H1 (cell line): ENCODE results near the gene PRMT9. TPM values are rescaled to one million over a fixed set of nuclear protein-coding genes. Genes with fewer than 3 reads are reported as not detected.
A peak's percentile ranks its signal among the peaks of the same experiment; 100 is the strongest.

Experiments
- CTCF ChIA-PET: fragments of 300-600 bp; sonication (Branson Sonifier 250); formaldehyde crosslinking; loops from one replicate; lab custom pipeline; 2021; ENCODE audit not compliant: partially characterized antibody; lab: Charles Lee
- POLR2A ChIA-PET: fragments of 300-600 bp; sonication (Branson Sonifier 250); formaldehyde crosslinking; loops from one replicate; lab custom pipeline; 2021; ENCODE audit warnings: inconsistent platforms; ENCODE audit not compliant: partially characterized antibody; lab: Charles Lee
- DNase-seq, 2 experiments: peaks; one replicate each; pipeline versions ENCODE4 v3.0.0 to v3.0.0-alpha.2; 2010 to 2022; ENCODE audit warnings: low spot score in 2 of 2, low read depth in 1 of 2, mixed read lengths in 1 of 2
- FAIRE-seq: peaks from 2 replicates; lab custom pipeline; 2011; peaks lifted over from hg19 to GRCh38; lab: Jason Lieb, UNC
- H2AFZ ChIP-seq: 2 replicates; pipeline ENCODE4 v1.8.1; 2012; ENCODE audit warnings: low read length, inconsistent platforms
- H2AK5ac ChIP-seq: 2 replicates; pipeline ENCODE4 v1.6.1; 2013; ENCODE audit warnings: low read depth, low read length
- H2BK120ac ChIP-seq: replicated peaks from 2 replicates; pipeline ENCODE3; 2013; ENCODE audit warnings: low read depth, low read length, inconsistent platforms
- H2BK12ac ChIP-seq: 2 replicates; pipeline ENCODE4 v1.6.1; 2013; ENCODE audit warnings: low read depth, low read length
- H2BK15ac ChIP-seq: 2 replicates; pipeline ENCODE4 v1.6.1; 2013; ENCODE audit warnings: low read length
- H2BK20ac ChIP-seq: 2 replicates; pipeline ENCODE4 v1.6.1; 2013; ENCODE audit warnings: low read length
- H2BK5ac ChIP-seq: 2 replicates; pipeline ENCODE4 v1.6.1; 2013; ENCODE audit warnings: low read depth, low read length
- H3K14ac ChIP-seq: 2 replicates; pipeline ENCODE4 v1.6.1; 2013; ENCODE audit warnings: inconsistent platforms; ENCODE audit not compliant: insufficient read length
- H3K18ac ChIP-seq: 2 replicates; pipeline ENCODE4 v1.6.1; 2013; ENCODE audit warnings: low read length; ENCODE audit errors: extremely low read depth
- H3K23ac ChIP-seq: 2 replicates; pipeline ENCODE4 v1.6.1; 2013; ENCODE audit warnings: inconsistent platforms; ENCODE audit not compliant: insufficient read length
- H3K23me2 ChIP-seq: 2 replicates; pipeline ENCODE4 v1.6.1; 2013; ENCODE audit warnings: low read depth, low read length
- H3K27ac ChIP-seq: 2 replicates; pipeline ENCODE4 v1.6.1; 2011; ENCODE audit warnings: low read depth, low read length, inconsistent platforms
- H3K27me3 ChIP-seq, 4 experiments: replicated peaks in 1 of 4; 1 replicate in 1 of 4; 2 replicates in 3 of 4; pipeline versions ENCODE4 v1.6.1 to v1.8.1; 2011 to 2013; ENCODE audit warnings: low read length in 3 of 4, mild to moderate bottlenecking in 3 of 4, inconsistent platforms in 2 of 4, mixed read lengths in 2 of 4, moderate library complexity in 1 of 4; ENCODE audit not compliant: control insufficient read depth in 3 of 4, insufficient read depth in 3 of 4; ENCODE audit errors: extremely low read depth in 1 of 4
- H3K36me3 ChIP-seq, 4 experiments: 2 replicates each; pipeline versions ENCODE4 v1.6.1 to v1.8.1; 2011 to 2013; ENCODE audit warnings: mild to moderate bottlenecking in 4 of 4, low read length in 3 of 4, moderate library complexity in 2 of 4, control low read depth in 1 of 4, inconsistent platforms in 1 of 4; ENCODE audit not compliant: insufficient read depth in 4 of 4, control insufficient read depth in 2 of 4
- H3K4ac ChIP-seq: replicated peaks from 2 replicates; pipeline ENCODE3; 2013; ENCODE audit warnings: low read length, low read depth, mixed read lengths, inconsistent platforms; ENCODE audit not compliant: insufficient read length
- H3K4me1 ChIP-seq, 4 experiments: replicated peaks in 1 of 4; 1 replicate in 1 of 4; 2 replicates in 3 of 4; pipeline versions ENCODE4 v1.6.1 to v1.8.1; 2011 to 2013; ENCODE audit warnings: low read length in 3 of 4, inconsistent platforms in 2 of 4, mixed read lengths in 1 of 4; ENCODE audit not compliant: insufficient read depth in 4 of 4, control insufficient read depth in 3 of 4
- H3K4me2 ChIP-seq, 2 experiments: 2 replicates each; pipeline versions ENCODE4 v1.6.1 to v1.8.1; 2011 to 2013; ENCODE audit warnings: low read depth in 2 of 2, low read length in 2 of 2, control low read depth in 1 of 2, inconsistent platforms in 1 of 2, mild to moderate bottlenecking in 1 of 2; ENCODE audit not compliant: insufficient read depth in 1 of 2
- H3K4me3 ChIP-seq, 4 experiments: fragments of 200-600, 300-600 bp in 1 of 4; sonication (generic), shearing (Covaris generic), sonication (Bioruptor Twin) in 1 of 4; 2 replicates each; pipeline versions ENCODE4 v1.5.1 to v1.8.1; 2011 to 2016; ENCODE audit warnings: low read length in 4 of 4, low read depth in 3 of 4, control low read depth in 2 of 4, inconsistent platforms in 2 of 4, mild to moderate bottlenecking in 2 of 4, mixed read lengths in 1 of 4, moderate library complexity in 1 of 4; ENCODE audit not compliant: insufficient read depth in 2 of 4; ENCODE audit errors: extremely low read depth in 1 of 4
- H3K56ac ChIP-seq: replicated peaks from 2 replicates; pipeline ENCODE3; 2013; ENCODE audit warnings: low read depth, mild to moderate bottlenecking, mixed read lengths, low read length, inconsistent platforms; ENCODE audit not compliant: insufficient read length
- H3K79me1 ChIP-seq: 2 replicates; pipeline ENCODE4 v1.6.1; 2013; ENCODE audit warnings: low read depth, low read length, control low read depth
- H3K79me2 ChIP-seq, 2 experiments: 2 replicates each; pipeline versions ENCODE4 v1.6.1 to v1.8.1; 2012 to 2013; ENCODE audit warnings: low read length in 2 of 2, mild to moderate bottlenecking in 2 of 2, inconsistent platforms in 1 of 2; ENCODE audit not compliant: insufficient read depth in 2 of 2, control insufficient read depth in 1 of 2
- H3K9ac ChIP-seq, 4 experiments: replicated peaks in 1 of 4; 1 replicate in 1 of 4; 2 replicates in 3 of 4; pipeline versions ENCODE4 v1.6.1 to v1.8.1; 2011 to 2013; ENCODE audit warnings: low read depth in 3 of 4, low read length in 3 of 4, control low read depth in 2 of 4, mild to moderate bottlenecking in 2 of 4, moderate library complexity in 2 of 4, inconsistent platforms in 1 of 4; ENCODE audit errors: extremely low read depth in 1 of 4
- H3K9me3 ChIP-seq, 2 experiments: 2 replicates each; pipeline versions ENCODE4 v1.6.1 to v1.8.1; 2012 to 2013; ENCODE audit warnings: mild to moderate bottlenecking in 2 of 2, moderate library complexity in 2 of 2, control low read depth in 1 of 2, inconsistent platforms in 1 of 2, low read depth in 1 of 2, low read length in 1 of 2, mixed read lengths in 1 of 2; ENCODE audit not compliant: insufficient read depth in 2 of 2
- H4K20me1 ChIP-seq, 2 experiments: replicated peaks in 1 of 2; 2 replicates each; pipeline versions ENCODE3 to v1.8.1; 2011 to 2013; ENCODE audit warnings: inconsistent platforms in 2 of 2, low read length in 2 of 2, mild to moderate bottlenecking in 1 of 2; ENCODE audit not compliant: insufficient read depth in 2 of 2, control insufficient read depth in 1 of 2
- H4K5ac ChIP-seq: 2 replicates; pipeline ENCODE4 v1.6.1; 2013; ENCODE audit warnings: low read length, low read depth, mixed read lengths, inconsistent platforms; ENCODE audit not compliant: insufficient read length
- H4K8ac ChIP-seq: 2 replicates; pipeline ENCODE4 v1.8.0; 2013; ENCODE audit warnings: mild to moderate bottlenecking, moderate library complexity, low read length, inconsistent platforms; ENCODE audit not compliant: insufficient read depth; ENCODE audit errors: extremely low read depth
- H4K91ac ChIP-seq: replicated peaks from 2 replicates; pipeline ENCODE3; 2013; ENCODE audit warnings: low read length, mixed read lengths, inconsistent platforms; ENCODE audit not compliant: insufficient read length
- RBBP5 ChIP-seq: IDR thresholded peaks from 2 replicates; pipeline ENCODE4 v1.7.1; 2012; ENCODE audit warnings: low read depth, mild to moderate bottlenecking, inconsistent platforms, low read length, moderate library complexity, borderline replicate concordance
- SRF ChIP-seq: IDR thresholded peaks from 2 replicates; pipeline ENCODE4 v1.6.1; 2011; ENCODE audit warnings: mild to moderate bottlenecking, low read depth, low read length, moderate library complexity
- WGBS, 2 experiments: shearing (Covaris generic) in 1 of 2; methylation state at CpG; one replicate each; pipeline versions ENCODE4 v1.1.6 to v1.1.7; 2013 to 2015; ENCODE audit warnings: low lambda C conversion rate in 2 of 2, mixed read lengths in 2 of 2, inconsistent platforms in 1 of 2, low coverage in 1 of 2, missing lambda C conversion rate in 1 of 2; ENCODE audit not compliant: insufficient replicate concordance in 2 of 2, insufficient coverage in 1 of 2, insufficient read length in 1 of 2; ENCODE audit errors: extremely low coverage in 1 of 2, missing lambda C conversion rate in 1 of 2; 5-methylcytosine and 5-hydroxymethylcytosine counted together
- polyA plus RNA-seq, 7 experiments: library from polyadenylated mRNA; depleted of rRNA in 3 of 7; stranded (reverse) in 5 of 7; unstranded in 2 of 7; fragments of >200 nt in 5 of 7; fragments of 200-250 nt in 2 of 7; gene quantifications; 1 replicate in 5 of 7; 2 replicates in 1 of 7; 4 replicates in 1 of 7; pipeline versions ENCODE4 v1.2.1 to v1.2.3, GENCODE V29; 2011 to 2013; ENCODE audit warnings: missing spikeins in 2 of 7, mixed read lengths in 2 of 7
- total RNA-seq: library from RNA; stranded (reverse); fragmentation: NEBNext Ultra II Directional; extraction: Animal tissue kit (Norgen Biotek cat#: 25700); gene quantifications from 2 replicates; pipeline ENCODE4 v1.2.1, GENCODE V29; 2021

PRMT9 gene
- total and polyA plus RNA-seq, 2 of the 8 experiments (the other 6 are each of a cell fraction or from before 2014, with no cell fraction given): 3.8 to 9.6 TPM

DNA sequence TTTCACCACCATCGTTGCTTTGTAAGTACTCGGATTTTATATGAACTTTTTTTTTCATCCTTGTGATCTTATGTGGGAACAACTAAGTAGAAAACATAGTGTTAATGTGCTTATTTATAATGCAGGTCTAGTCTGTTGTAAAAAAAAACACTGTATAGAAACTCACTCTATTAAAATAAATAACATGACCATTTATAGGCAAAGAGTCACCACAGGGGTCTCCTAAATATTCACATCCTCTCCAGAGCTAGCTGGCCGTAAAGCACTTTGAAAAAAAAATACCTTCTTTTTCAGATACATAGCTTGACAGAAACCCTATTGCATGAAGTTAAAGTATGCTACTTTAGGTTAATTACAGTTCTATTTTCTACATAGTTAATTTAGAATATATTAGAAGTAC, 55.5 kb downstream of the PRMT9 start:
- no peak for FAIRE-seq
- CTCF ChIA-PET: interaction anchor here (0.8 to 1.2 kb wide), 2 partner anchors 11 to 515 kb away, joined by 3 to 4 read pairs; partner anchors contain the start of gene TMEM184C
- no peak overlapping the region for H3K27ac ChIP-seq

More for the DNA sequence above, 55.5 kb downstream of the PRMT9 start:
- H2BK12ac ChIP-seq: no peak overlapping the region
- H3K27me3 ChIP-seq: no peaks in the 10 kb centered on the region
- peaks cover 0 to 85% (median 7%) of the 10 kb centered on the region in 4 experiments; a peak in 4 of 8 replicates for H3K36me3 ChIP-seq
- peak overlapping the region in 1 of 2 experiments; percentile 14; a peak in 1 of 4 replicates for H3K4me2 ChIP-seq
- H3K4ac ChIP-seq: no peak overlapping the region
- no peak overlapping the region for H4K5ac ChIP-seq
- peak overlapping the region in 1 of 4 experiments; percentile 28; a peak in 1 of 8 replicates for H3K4me3 ChIP-seq
- no peak overlapping the region for H3K9ac ChIP-seq
- H2BK20ac ChIP-seq: no peak overlapping the region
- H3K9me3 ChIP-seq: no peaks in the 10 kb centered on the region
- H4K91ac ChIP-seq: no peak overlapping the region
- H3K23ac ChIP-seq: no peak overlapping the region
- H2AK5ac ChIP-seq: no peak overlapping the region
- no peak overlapping the region for H2BK120ac ChIP-seq
- H3K23me2 ChIP-seq: no peaks in the 10 kb centered on the region
- H3K79me1 ChIP-seq: no peaks in the 10 kb centered on the region
- no peaks in the 10 kb centered on the region for H3K79me2 ChIP-seq
- H2BK5ac ChIP-seq: no peak overlapping the region
- DNase-seq: no peak
- no peak for TF ChIP-seq RBBP5
- peak; percentile 76; the same call in 1 of the 2 replicates for TF ChIP-seq SRF
- no peaks in the 10 kb centered on the region for H4K20me1 ChIP-seq
- H4K8ac ChIP-seq: no peak overlapping the region
- no peak overlapping the region for H3K18ac ChIP-seq
- no peak overlapping the region for H2AFZ ChIP-seq
- H3K4me1 ChIP-seq: peaks cover 4 to 19% (median 6%) of the 10 kb centered on the region in 4 experiments; a peak in 5 of 7 replicates
- WGBS, 2 experiments: 27% methylated on average over 3 of the region's 3 CpGs; no CpG with 5 or more reads in 1 of the 2 experiments
- H3K14ac ChIP-seq: no peak overlapping the region
- no peak overlapping the region for H2BK15ac ChIP-seq
- no peak overlapping the region for H3K56ac ChIP-seq
- POLR2A ChIA-PET: interaction anchor here (0.8 to 1.7 kb wide), 2 partner anchors 11 to 12 kb away, joined by 3 to 4 read pairs; partner anchors contain the start of gene TMEM184C
